C1 segment of cervical spinal cord (tissue), 14 donors: ENCODE data around the gene MRPL41.
"Not testable (repeated sequence)": the region's sequence is repeated elsewhere in the genome, so short reads cannot be mapped to it uniquely, and the experiment has no call there.

Source experiments
- DNase-seq, 14 donors: peaks; one replicate each; lab custom pipeline; 2025; lab: John Stamatoyannopoulos, UW

The MRPL41 gene

GRCh38 chr9:137552022-137552768 lies 516 bp downstream of the MRPL41 start:
- peak in 1 of 14 donors; percentile 40 for DNase-seq

- not testable (repeated sequence) for DNase-seq
These were observed 2.0 kb downstream of the MRPL41 start for GRCh38 chr9:137553654-137554053.

- DNase-seq: no peak
These were observed 2.7 kb downstream of the MRPL41 start for GRCh38 chr9:137554349-137554748.

- DNase-seq: no peak
These were observed 3.5 kb downstream of the MRPL41 start for GRCh38 chr9:137555179-137555578.

GRCh38 chr9:137556069-137556838 lies 4.6 kb downstream of the MRPL41 start:
- no peak for DNase-seq

GRCh38 chr9:137558127-137558526 lies 6.4 kb downstream of the MRPL41 start:
- no peak for DNase-seq

GRCh38 chr9:137564134-137564533 lies 12.5 kb downstream of the MRPL41 start:
- DNase-seq: no peak

- DNase-seq: no peak
These were observed 13.2 kb downstream of the MRPL41 start for GRCh38 chr9:137564817-137565411.

GRCh38 chr9:137568445-137568844 lies 16.8 kb downstream of the MRPL41 start:
- DNase-seq: not testable (repeated sequence)

- no peak for DNase-seq
These were observed 18.0 kb downstream of the MRPL41 start for GRCh38 chr9:137569609-137570203.

- DNase-seq: no peak
These were observed 18.9 kb downstream of the MRPL41 start for GRCh38 chr9:137570566-137570965.

GRCh38 chr9:137574192-137574591 lies 22.5 kb downstream of the MRPL41 start:
- DNase-seq: no peak

GRCh38 chr9:137575364-137575715 lies 23.7 kb downstream of the MRPL41 start:
- DNase-seq: peak in 3 of 14 donors; percentile 7 to 34 (median 8)

- no peak for DNase-seq
These were observed 24.2 kb downstream of the MRPL41 start for GRCh38 chr9:137575716-137576411.

- DNase-seq: peak; percentile 33 to 96 (median 88)
These were observed 27.0 kb downstream of the MRPL41 start, which contains the start of gene DPH7 for GRCh38 chr9:137578518-137579258. DPH7 (minus strand) TSS chr9:137578925; CDS start chr9:137578777, 148 bp downstream.

- no peak for DNase-seq
These were observed 27.6 kb downstream of the MRPL41 start for GRCh38 chr9:137579259-137579604.

GRCh38 chr9:137580209-137580953 lies 28.7 kb downstream of the MRPL41 start:
- DNase-seq: peak in 1 of 14 donors; percentile 12

GRCh38 chr9:137580954-137581322 lies 29.3 kb downstream of the MRPL41 start:
- DNase-seq: no peak

- no peak for DNase-seq
These were observed 29.9 kb downstream of the MRPL41 start for GRCh38 chr9:137581361-137582285.
